ENCODE data around the gene LAMTOR4.

GRCh38 chr7:100185726-100186125, 37.0 kb downstream of the LAMTOR4 start:
- TF ChIP-seq POLR2AphosphoS5 (IDR thresholded peaks at IDR 0.05; ENCODE audit: borderline replicate concordance, low read depth, low read length) (no peak), EZH2 (IDR thresholded peaks at IDR 0.05) (no peak)
